GM23248 (cell line): ENCODE measurements around the gene MSX1.

Source experiments
- EZH2 ChIP-seq: fragments of 200-600 bp; sonication (generic); IDR thresholded peaks from 2 replicates; pipeline ENCODE4 v1.6.1; 2018; ENCODE audit warnings: antibody characterized with exemption, mild to moderate bottlenecking; ENCODE audit not compliant: insufficient read depth, poor library complexity, severe bottlenecking
- EZH2phosphoT487 ChIP-seq: fragments of 200-600 bp; sonication (generic); IDR thresholded peaks from 2 replicates; pipeline ENCODE4 v1.6.1; 2018; ENCODE audit warnings: antibody characterized with exemption, moderate library complexity, mild to moderate bottlenecking, low read depth; ENCODE audit not compliant: insufficient read depth

DNA sequence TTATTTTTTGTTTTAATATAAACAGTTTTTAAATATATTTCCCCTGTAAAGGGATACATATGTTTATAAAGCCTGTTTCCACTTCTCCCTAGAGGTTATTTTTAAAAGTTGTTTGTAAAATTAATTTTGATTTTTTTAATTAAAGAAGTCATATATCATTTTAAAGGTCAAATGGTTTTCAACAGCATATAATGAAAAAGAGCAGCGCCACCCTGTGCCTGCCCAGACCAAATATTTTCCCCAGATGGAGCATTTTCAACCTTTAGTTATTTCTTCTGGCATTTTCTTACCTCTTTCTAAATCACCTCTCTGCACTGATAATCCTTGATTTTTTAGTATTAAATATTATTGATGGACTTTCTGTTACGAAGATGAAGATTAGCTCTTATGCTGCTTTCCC lies 21.0 kb downstream of the MSX1 start:
- TF ChIP-seq EZH2 (no peak), EZH2phosphoT487 (no peak)
